HCT116 (cell line): ENCODE measurements around the gene LCOR. TPM values are rescaled to one million over a fixed set of nuclear protein-coding genes. Genes with fewer than 3 reads are reported as not detected.

Source experiments
- ATAC-seq: fragments of 200-7000 bp; cut with Tn5 transposase; 2 replicates; pipeline ENCODE4 v1.9.1; 2020; ENCODE audit warnings: mild to moderate bottlenecking, moderate library complexity
- BruUV-seq: library from RNA; stranded (reverse); fragments of 400-500 nt; replicated peaks from 2 replicates; lab custom pipeline; 2021; lab: Mats Ljungman, UMichigan
- CTCF ChIA-PET: fragments of 300-600 bp; sonication (Branson Sonifier 250); formaldehyde crosslinking; loops from one replicate; lab custom pipeline; 2021; ENCODE audit warnings: antibody characterized with exemption; lab: Charles Lee
- POLR2A ChIA-PET: fragments of 300-600, 350-600 bp; sonication (Branson Sonifier 250); formaldehyde crosslinking; loops from one replicate; lab custom pipeline; 2021; ENCODE audit warnings: antibody characterized with exemption; lab: Charles Lee
- RAD21 ChIA-PET, 2 experiments: fragments of 300-600 bp; sonication (Branson Sonifier 250); formaldehyde crosslinking; loops; one replicate each; lab custom pipeline; 2023; ENCODE audit warnings: low total read pairs in 2 of 2; ENCODE audit not compliant: uncharacterized antibody in 2 of 2, unreplicated experiment in 2 of 2, low non-redundant PET in 1 of 2; lab: Charles Lee
- DNase-seq: peaks from one replicate; pipeline ENCODE4 v3.0.0-alpha.2; 2010; ENCODE audit warnings: low read depth, low spot score
- H2AFZ ChIP-seq: fragments of 200-600 bp; shearing (Covaris generic), sonication (generic); 2 replicates; pipeline ENCODE4 v1.6.1; 2017; ENCODE audit warnings: low read depth, mixed run types, mixed read lengths, antibody characterized with exemption, low read length; ENCODE audit not compliant: poor library complexity, severe bottlenecking
- H3K27ac ChIP-seq: 2 replicates; pipeline ENCODE4 v1.5.1; 2012; ENCODE audit warnings: low read depth, low read length
- H3K27me3 ChIP-seq: fragments of 200-600 bp; sonication (generic); 2 replicates; pipeline ENCODE4 v1.6.1; 2016; ENCODE audit warnings: mixed run types, low read length, mixed read lengths; ENCODE audit not compliant: insufficient read depth
- H3K36me3 ChIP-seq, 2 experiments: fragments of 200-500 bp in 1 of 2; fragments of 200-600 bp in 1 of 2; sonication (Bioruptor generic) in 1 of 2; sonication (generic) in 1 of 2; 2 replicates each; pipeline versions ENCODE4 v1.5.1 to v1.6.1; 2014 to 2016; ENCODE audit warnings: low read length in 2 of 2, inconsistent platforms in 1 of 2, mixed read lengths in 1 of 2, mixed run types in 1 of 2; ENCODE audit not compliant: insufficient read depth in 2 of 2, control insufficient read depth in 1 of 2
- H3K4me1 ChIP-seq, 2 experiments: fragments of 200-600 bp in 1 of 2; sonication (generic) in 1 of 2; 2 replicates each; pipeline versions ENCODE4 v1.5.1 to v1.6.1; 2012 to 2017; ENCODE audit warnings: low read length in 2 of 2, inconsistent platforms in 1 of 2, mild to moderate bottlenecking in 1 of 2, mixed read lengths in 1 of 2, mixed run types in 1 of 2, moderate library complexity in 1 of 2; ENCODE audit not compliant: insufficient read depth in 2 of 2, control insufficient read depth in 1 of 2
- H3K4me2 ChIP-seq: fragments of 200-600 bp; sonication (generic); 2 replicates; pipeline ENCODE4 v1.6.1; 2017; ENCODE audit warnings: mixed run types, low read length, mixed read lengths
- H3K4me3 ChIP-seq, 2 experiments: fragments of 200-600 bp in 1 of 2; sonication (generic) in 1 of 2; replicated peaks in 1 of 2; 2 replicates each; pipeline ENCODE4 v1.5.1; 2011 to 2016; ENCODE audit warnings: low read length in 2 of 2, control low read depth in 1 of 2, low read depth in 1 of 2, mild to moderate bottlenecking in 1 of 2, mixed read lengths in 1 of 2, mixed run types in 1 of 2
- H3K79me2 ChIP-seq: fragments of 200-600 bp; sonication (generic); 2 replicates; pipeline ENCODE4 v1.6.1; 2017; ENCODE audit warnings: mild to moderate bottlenecking, mixed run types, low read length, moderate library complexity, mixed read lengths; ENCODE audit not compliant: insufficient read depth
- H3K9ac ChIP-seq: fragments of 200-600 bp; sonication (generic); 2 replicates; pipeline ENCODE4 v1.6.1; 2016; ENCODE audit warnings: low read length, mixed read lengths
- H3K9me2 ChIP-seq: fragments of 200-600 bp; sonication (generic), shearing (Covaris generic); 2 replicates; pipeline ENCODE4 v1.6.1; 2017; ENCODE audit warnings: mixed run types, mild to moderate bottlenecking, moderate library complexity; ENCODE audit not compliant: insufficient read depth
- H3K9me3 ChIP-seq, 2 experiments: fragments of 200-500 bp in 1 of 2; fragments of 200-600 bp in 1 of 2; sonication (Bioruptor generic) in 1 of 2; sonication (generic) in 1 of 2; 2 replicates each; pipeline ENCODE4 v1.6.1; 2014 to 2017; ENCODE audit warnings: low read length in 2 of 2, mixed read lengths in 2 of 2, inconsistent platforms in 1 of 2, low read depth in 1 of 2, mild to moderate bottlenecking in 1 of 2, mixed run types in 1 of 2, moderate library complexity in 1 of 2; ENCODE audit not compliant: control insufficient read depth in 1 of 2, insufficient read depth in 1 of 2
- H4K20me1 ChIP-seq: fragments of 200-600 bp; sonication (generic), shearing (Covaris generic); 2 replicates; pipeline ENCODE4 v1.6.1; 2017; ENCODE audit warnings: mixed run types, mild to moderate bottlenecking, moderate library complexity; ENCODE audit not compliant: insufficient read depth
- CBX3 ChIP-seq: IDR thresholded peaks from 2 replicates; pipeline ENCODE4 v1.6.1; 2012; ENCODE audit warnings: low read depth
- EGR1 ChIP-seq: IDR thresholded peaks from 2 replicates; pipeline ENCODE4 v1.6.1; 2012; ENCODE audit warnings: low read depth
- EZH2phosphoT487 ChIP-seq: fragments of 200-600 bp; IDR thresholded peaks from 2 replicates; pipeline ENCODE4 v1.6.1; 2018; ENCODE audit warnings: antibody characterized with exemption, borderline replicate concordance
- FOSL1 ChIP-seq: IDR thresholded peaks from 2 replicates; pipeline ENCODE4 v1.6.1; 2012; ENCODE audit warnings: low read depth
- JUND ChIP-seq: IDR thresholded peaks from 2 replicates; pipeline ENCODE4 v1.6.1; 2012
- MAX ChIP-seq: IDR thresholded peaks from 2 replicates; pipeline ENCODE4 v1.6.1; 2012
- POLR2A ChIP-seq: IDR thresholded peaks from 2 replicates; pipeline ENCODE4 v1.7.0; 2011; ENCODE audit warnings: borderline replicate concordance; ENCODE audit not compliant: insufficient read depth, insufficient read length; ENCODE audit errors: extremely low read depth
- POLR2AphosphoS5 ChIP-seq: IDR thresholded peaks from 2 replicates; pipeline ENCODE4 v1.6.1; 2011; ENCODE audit warnings: mild to moderate bottlenecking, low read depth, low read length, moderate library complexity
- SP1 ChIP-seq: IDR thresholded peaks from 2 replicates; pipeline ENCODE4 v1.6.1; 2012; ENCODE audit warnings: low read depth
- SRF ChIP-seq: IDR thresholded peaks from 2 replicates; pipeline ENCODE4 v1.6.1; 2012; ENCODE audit warnings: low read depth
- YY1 ChIP-seq: IDR thresholded peaks from 2 replicates; pipeline ENCODE4 v1.6.1; 2011; ENCODE audit warnings: low read length, low read depth, moderate library complexity, mild to moderate bottlenecking; ENCODE audit not compliant: insufficient replicate concordance; ENCODE audit errors: extremely low read depth
- ZFX ChIP-seq: fragments of 450-650 bp; IDR thresholded peaks from 2 replicates; pipeline ENCODE4 v1.6.1; 2017
- ZNF274 ChIP-seq: fragments of 200-500 bp; sonication (Bioruptor generic); IDR thresholded peaks from 2 replicates; pipeline ENCODE4 v1.6.1; 2014; ENCODE audit warnings: mild to moderate bottlenecking, low read depth, low read length, inconsistent platforms
- intact Hi-C: fragments of 100-400 bp; cut with micrococcal nuclease; formaldehyde crosslinking; loops from 2 replicates; pipeline ENCODE4 v1.10.0; 2022
- total RNA-seq: library from RNA; stranded (reverse); gene quantifications from one replicate; pipeline ENCODE4 v1.2.1, GENCODE V29; 2021; ENCODE audit not compliant: unreplicated experiment
- TF ChIP-seq, protein P1 (sequence below), 3 experiments: fragments of 200-600 bp in 1 of 3; sonication (generic) in 1 of 3; IDR thresholded peaks in 2 of 3; conservative IDR thresholded peaks in 1 of 3; 2 replicates each; pipeline ENCODE4 v1.5.1; 2012 to 2017; ENCODE audit warnings: low read depth in 2 of 3, low read length in 2 of 3, antibody characterized with exemption in 1 of 3, borderline replicate concordance in 1 of 3, control low read depth in 1 of 3, mild to moderate bottlenecking in 1 of 3, mixed read lengths in 1 of 3, mixed run types in 1 of 3, moderate library complexity in 1 of 3; ENCODE audit not compliant: insufficient read depth in 1 of 3
- TF ChIP-seq, protein P2 (sequence below): IDR thresholded peaks from 2 replicates; pipeline ENCODE4 v1.6.1; 2012; ENCODE audit warnings: low read depth
- TF ChIP-seq, protein P3 (sequence below): IDR thresholded peaks from 2 replicates; pipeline ENCODE4 v1.6.1; 2012

LCOR gene
- total RNA-seq, 1 experiment from 2014 or later = 59.9 TPM

GRCh38 chr10:96968682-96969423, 136.8 kb downstream of the LCOR start:
- intact Hi-C loops = no loop called here
- ChIA-PET POLR2A (no interaction called here), RAD21 (no interaction called here), CTCF (no interaction called here)
- Histone ChIP-seq H3K36me3 (no peaks in the 10 kb centered on the region), H3K27me3 (no peaks in the 10 kb centered on the region), H3K4me3 (no peak overlapping the region), H4K20me1 (no peaks in the 10 kb centered on the region), H3K9me2 (no peaks in the 10 kb centered on the region), H3K27ac (no peak overlapping the region), H2AFZ (no peak overlapping the region), H3K9me3 (no peaks in the 10 kb centered on the region), H3K4me2 (no peak overlapping the region), H3K79me2 (0 out of 2 replicates have a peak, but pooled peaks cover 3% of the 10 kb centered on the region), H3K4me1 (no peaks in the 10 kb centered on the region), H3K9ac (no peak overlapping the region)
- DNase-seq (no peak), ATAC-seq (no peak)
- no peak for TF ChIP-seq EGR1
- TF ChIP-seq POLR2A = no peak
- TF ChIP-seq FOSL1 = no peak
- TF ChIP-seq, protein P1, sequence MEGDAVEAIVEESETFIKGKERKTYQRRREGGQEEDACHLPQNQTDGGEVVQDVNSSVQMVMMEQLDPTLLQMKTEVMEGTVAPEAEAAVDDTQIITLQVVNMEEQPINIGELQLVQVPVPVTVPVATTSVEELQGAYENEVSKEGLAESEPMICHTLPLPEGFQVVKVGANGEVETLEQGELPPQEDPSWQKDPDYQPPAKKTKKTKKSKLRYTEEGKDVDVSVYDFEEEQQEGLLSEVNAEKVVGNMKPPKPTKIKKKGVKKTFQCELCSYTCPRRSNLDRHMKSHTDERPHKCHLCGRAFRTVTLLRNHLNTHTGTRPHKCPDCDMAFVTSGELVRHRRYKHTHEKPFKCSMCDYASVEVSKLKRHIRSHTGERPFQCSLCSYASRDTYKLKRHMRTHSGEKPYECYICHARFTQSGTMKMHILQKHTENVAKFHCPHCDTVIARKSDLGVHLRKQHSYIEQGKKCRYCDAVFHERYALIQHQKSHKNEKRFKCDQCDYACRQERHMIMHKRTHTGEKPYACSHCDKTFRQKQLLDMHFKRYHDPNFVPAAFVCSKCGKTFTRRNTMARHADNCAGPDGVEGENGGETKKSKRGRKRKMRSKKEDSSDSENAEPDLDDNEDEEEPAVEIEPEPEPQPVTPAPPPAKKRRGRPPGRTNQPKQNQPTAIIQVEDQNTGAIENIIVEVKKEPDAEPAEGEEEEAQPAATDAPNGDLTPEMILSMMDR (IDR thresholded peaks at IDR 0.05 in 2 of 3, conservative IDR thresholded peaks at IDR 0.05 in 1 of 3; ENCODE audit: borderline replicate concordance in 1 of 3, insufficient read depth in 1 of 3, low read depth in 2 of 3, low read length in 2 of 3) = no peak
- TF ChIP-seq EZH2phosphoT487 = no peak
- no peak for TF ChIP-seq POLR2AphosphoS5
- BruUV-seq = no TSS peak

DNA sequence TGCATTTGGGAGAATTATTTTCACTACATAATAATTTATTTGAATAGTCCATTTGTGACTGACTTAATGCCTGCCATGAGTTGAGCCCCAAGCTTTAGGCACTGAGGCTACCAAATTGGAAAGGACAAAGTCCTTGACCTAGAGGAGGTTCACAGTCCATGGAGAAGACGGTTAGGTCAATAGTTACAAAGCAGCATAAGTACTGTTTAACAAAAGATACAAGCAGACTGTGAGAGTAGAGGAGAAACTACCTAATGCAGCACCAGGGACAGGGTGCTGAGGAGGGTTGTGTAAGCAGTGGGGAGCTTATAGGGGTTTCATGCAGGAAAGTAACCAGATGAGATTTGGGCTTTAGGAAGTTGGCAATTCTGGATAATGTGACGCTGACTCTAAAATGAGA, 139.2 kb downstream of the LCOR start:
- Histone ChIP-seq H3K79me2 (no peaks in the 10 kb centered on the region), H3K9me2 (no peaks in the 10 kb centered on the region), H3K9me3 (no peaks in the 10 kb centered on the region), H3K36me3 (no peaks in the 10 kb centered on the region), H3K9ac (no peak overlapping the region), H3K4me3 (no peak overlapping the region), H2AFZ (no peak overlapping the region), H3K4me2 (no peak overlapping the region), H3K27me3 (no peaks in the 10 kb centered on the region), H4K20me1 (no peaks in the 10 kb centered on the region), H3K4me1 (no peaks in the 10 kb centered on the region), H3K27ac (no peak overlapping the region)
- CTCF ChIA-PET = no interaction called here
- RAD21 ChIA-PET = no interaction called here
- ATAC-seq = no peak
- no peak for DNase-seq
- POLR2A ChIA-PET = no interaction called here
- BruUV-seq = no TSS peak
- intact Hi-C loops = no loop called here
- TF ChIP-seq CBX3 (no peak), JUND (no peak), SRF (no peak), YY1 (no peak), MAX (no peak), ZNF274 (no peak), SP1 (no peak), ZFX (no peak), POLR2AphosphoS5 (no peak)
- TF ChIP-seq, protein P2, sequence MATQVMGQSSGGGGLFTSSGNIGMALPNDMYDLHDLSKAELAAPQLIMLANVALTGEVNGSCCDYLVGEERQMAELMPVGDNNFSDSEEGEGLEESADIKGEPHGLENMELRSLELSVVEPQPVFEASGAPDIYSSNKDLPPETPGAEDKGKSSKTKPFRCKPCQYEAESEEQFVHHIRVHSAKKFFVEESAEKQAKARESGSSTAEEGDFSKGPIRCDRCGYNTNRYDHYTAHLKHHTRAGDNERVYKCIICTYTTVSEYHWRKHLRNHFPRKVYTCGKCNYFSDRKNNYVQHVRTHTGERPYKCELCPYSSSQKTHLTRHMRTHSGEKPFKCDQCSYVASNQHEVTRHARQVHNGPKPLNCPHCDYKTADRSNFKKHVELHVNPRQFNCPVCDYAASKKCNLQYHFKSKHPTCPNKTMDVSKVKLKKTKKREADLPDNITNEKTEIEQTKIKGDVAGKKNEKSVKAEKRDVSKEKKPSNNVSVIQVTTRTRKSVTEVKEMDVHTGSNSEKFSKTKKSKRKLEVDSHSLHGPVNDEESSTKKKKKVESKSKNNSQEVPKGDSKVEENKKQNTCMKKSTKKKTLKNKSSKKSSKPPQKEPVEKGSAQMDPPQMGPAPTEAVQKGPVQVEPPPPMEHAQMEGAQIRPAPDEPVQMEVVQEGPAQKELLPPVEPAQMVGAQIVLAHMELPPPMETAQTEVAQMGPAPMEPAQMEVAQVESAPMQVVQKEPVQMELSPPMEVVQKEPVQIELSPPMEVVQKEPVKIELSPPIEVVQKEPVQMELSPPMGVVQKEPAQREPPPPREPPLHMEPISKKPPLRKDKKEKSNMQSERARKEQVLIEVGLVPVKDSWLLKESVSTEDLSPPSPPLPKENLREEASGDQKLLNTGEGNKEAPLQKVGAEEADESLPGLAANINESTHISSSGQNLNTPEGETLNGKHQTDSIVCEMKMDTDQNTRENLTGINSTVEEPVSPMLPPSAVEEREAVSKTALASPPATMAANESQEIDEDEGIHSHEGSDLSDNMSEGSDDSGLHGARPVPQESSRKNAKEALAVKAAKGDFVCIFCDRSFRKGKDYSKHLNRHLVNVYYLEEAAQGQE = no peak
- TF ChIP-seq, protein P3, sequence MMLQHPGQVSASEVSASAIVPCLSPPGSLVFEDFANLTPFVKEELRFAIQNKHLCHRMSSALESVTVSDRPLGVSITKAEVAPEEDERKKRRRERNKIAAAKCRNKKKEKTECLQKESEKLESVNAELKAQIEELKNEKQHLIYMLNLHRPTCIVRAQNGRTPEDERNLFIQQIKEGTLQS = no peak
